ENCODE data around the gene MARK1. TPM values are rescaled to one million over a fixed set of nuclear protein-coding genes. Genes with fewer than 3 reads are reported as not detected.

MARK1 gene
- total RNA-seq, 1 experiment from 2014 or later: 17.8 TPM

GRCh38 chr1:220687809-220688208 lies 159.9 kb downstream of the MARK1 start:
- no peak overlapping the region for H2BK12ac ChIP-seq (ENCODE audit: insufficient read length, low read depth, low read length)
- H3K79me1 ChIP-seq (ENCODE audit: insufficient read depth, low read depth, low read length, poor library complexity, severe bottlenecking): no peaks in the 10 kb centered on the region
- no peak overlapping the region for H3K27ac Mint-ChIP-seq
- H4K5ac ChIP-seq (ENCODE audit: insufficient read length, low read depth, low read length): no peak overlapping the region
- no peak overlapping the region for H4K8ac ChIP-seq (replicated peaks; ENCODE audit: insufficient read length, low read depth, low read length)
- no peak overlapping the region for H3K23ac ChIP-seq (ENCODE audit: insufficient read length, low read depth, low read length)
- H3K4me1 Mint-ChIP-seq: peaks cover 15 to 17% of the 10 kb centered on the region in 2 experiments
- H3K27ac ChIP-seq (ENCODE audit: insufficient read length, low read depth, low read length): no peak overlapping the region
- no peak overlapping the region for H3K14ac ChIP-seq (ENCODE audit: insufficient read depth, low read length)
- no peak overlapping the region for H3T11ph ChIP-seq (ENCODE audit: low read length)
- H3K4me1 ChIP-seq (ENCODE audit: insufficient read depth, low read length): no peaks in the 10 kb centered on the region
- no peak overlapping the region for H2BK20ac ChIP-seq (ENCODE audit: low read depth, low read length, poor library complexity, severe bottlenecking)
- H3K18ac ChIP-seq (ENCODE audit: insufficient read length, low read depth, low read length): no peak overlapping the region
- H2AK5ac ChIP-seq (ENCODE audit: insufficient read length, low read length): no peak overlapping the region
- no peak overlapping the region for H3K4ac ChIP-seq (ENCODE audit: low read depth, low read length)
- peaks cover 33% of the 10 kb centered on the region for H3K27me3 Mint-ChIP-seq (ENCODE audit: low read depth)
- H3K4me3 Mint-ChIP-seq: no peak overlapping the region
- H3K79me2 ChIP-seq (ENCODE audit: insufficient read depth, low read length): no peaks in the 10 kb centered on the region
- no peak overlapping the region for H3K56ac ChIP-seq (ENCODE audit: insufficient read length, low read depth, low read length)
- DNase-seq: no peak
- no peak overlapping the region for H3K4me2 ChIP-seq (ENCODE audit: insufficient read depth, insufficient read length, low read length)
- no peak overlapping the region for H3K9ac ChIP-seq (ENCODE audit: extremely low read depth, insufficient read length, low read length)
- no peak overlapping the region for H2AFZ ChIP-seq (ENCODE audit: low read length)
- H4K91ac ChIP-seq (ENCODE audit: insufficient read length, low read depth, low read length): no peak overlapping the region
- H2BK120ac ChIP-seq (ENCODE audit: low read depth, low read length, poor library complexity, severe bottlenecking): no peak overlapping the region
- peaks cover 8% of the 10 kb centered on the region for H3K27me3 ChIP-seq (ENCODE audit: insufficient read depth, low read length)
- TF ChIP-seq CTCF (conservative IDR thresholded peaks at IDR 0.05): no peak
- H2BK15ac ChIP-seq (ENCODE audit: low read depth, low read length): no peak overlapping the region
- H4K20me1 ChIP-seq (ENCODE audit: control insufficient read depth, insufficient read depth, insufficient read length): no peaks in the 10 kb centered on the region
- H3K23me2 ChIP-seq (ENCODE audit: insufficient read length, low read depth, low read length, poor library complexity, severe bottlenecking): peaks cover 10% of the 10 kb centered on the region
- no CpG with 5 or more reads among the region's 5 CpGs for WGBS (ENCODE audit: extremely low coverage, insufficient read length, low lambda C conversion rate)
- no peak overlapping the region for H2BK5ac ChIP-seq (ENCODE audit: insufficient read length, low read length)
- no peaks in the 10 kb centered on the region for H3K9me3 Mint-ChIP-seq
- no peaks in the 10 kb centered on the region for H3K9me3 ChIP-seq (ENCODE audit: control insufficient read depth, low read depth, low read length)
- H3K36me3 Mint-ChIP-seq (ENCODE audit: insufficient read depth in 1 of 3, low read depth in 3 of 3): 0 out of 7 replicates have a peak, but pooled peaks cover 0 to 1% (median 0%) of the 10 kb centered on the region in 3 experiments
